Hypothalamus (tissue), 51 donors: ENCODE data around the gene PDCD2L.
"Not testable (repeated sequence)": the region's sequence is repeated elsewhere in the genome, so short reads cannot be mapped to it uniquely, and the experiment has no call there.

Source experiments
- DNase-seq, 51 donors: peaks; one replicate each; lab custom pipeline; 2025; lab: John Stamatoyannopoulos, UW

PDCD2L gene

DNA sequence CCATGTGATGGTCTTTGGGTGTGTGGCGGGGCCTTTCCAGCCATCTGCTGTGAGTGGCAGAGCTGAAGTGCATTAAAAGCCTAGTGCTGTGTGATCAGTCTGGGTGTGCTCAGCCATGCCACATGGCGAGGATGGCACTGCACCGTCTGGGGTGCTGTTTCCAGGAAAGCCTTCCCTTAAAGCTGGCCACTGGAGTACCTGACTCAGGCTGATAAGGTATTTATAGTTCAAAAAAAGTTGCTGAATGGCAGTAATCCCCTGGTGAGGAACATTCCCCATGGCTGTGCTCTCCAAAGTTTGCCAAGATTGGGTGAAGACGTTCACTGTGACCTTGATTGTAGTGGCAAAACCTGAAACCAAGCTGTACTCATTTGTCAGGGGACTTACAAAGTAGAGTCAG is 33.2 kb upstream of the PDCD2L start:
- DNase-seq = no peak

DNA sequence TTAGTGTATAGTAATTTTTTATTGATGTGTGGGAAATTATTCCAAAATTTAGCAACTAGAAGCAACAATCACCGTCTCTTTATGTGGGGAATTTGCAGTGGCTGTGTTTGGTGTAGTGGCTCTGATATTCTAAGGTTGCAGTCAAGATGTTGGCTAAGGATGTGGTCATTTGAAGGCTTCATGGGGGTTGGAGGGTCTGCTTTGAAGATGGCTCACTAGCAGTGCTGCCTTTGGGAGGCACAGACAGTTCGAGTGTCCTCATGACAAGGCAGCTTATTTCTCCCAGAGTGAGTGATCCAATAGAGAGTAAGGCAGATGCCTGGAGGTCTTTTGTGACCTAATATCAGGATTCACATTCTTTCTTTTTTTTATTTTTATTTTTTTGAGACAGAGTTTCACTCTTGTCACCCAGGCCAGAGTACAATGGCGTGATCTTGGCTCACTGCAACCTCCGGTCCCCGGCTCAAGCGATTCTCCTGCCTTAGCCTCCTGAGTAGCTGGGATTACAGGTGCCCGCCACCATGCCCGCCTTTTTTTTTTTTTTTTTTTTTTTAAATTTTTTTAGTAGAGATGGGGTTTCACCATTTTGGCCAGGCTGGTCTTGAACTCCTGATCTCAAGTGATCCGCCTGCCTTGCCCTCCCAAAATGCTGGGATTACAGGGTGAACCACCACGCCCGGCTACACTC is 30.5 kb upstream of the PDCD2L start:
- no peak for DNase-seq

DNA sequence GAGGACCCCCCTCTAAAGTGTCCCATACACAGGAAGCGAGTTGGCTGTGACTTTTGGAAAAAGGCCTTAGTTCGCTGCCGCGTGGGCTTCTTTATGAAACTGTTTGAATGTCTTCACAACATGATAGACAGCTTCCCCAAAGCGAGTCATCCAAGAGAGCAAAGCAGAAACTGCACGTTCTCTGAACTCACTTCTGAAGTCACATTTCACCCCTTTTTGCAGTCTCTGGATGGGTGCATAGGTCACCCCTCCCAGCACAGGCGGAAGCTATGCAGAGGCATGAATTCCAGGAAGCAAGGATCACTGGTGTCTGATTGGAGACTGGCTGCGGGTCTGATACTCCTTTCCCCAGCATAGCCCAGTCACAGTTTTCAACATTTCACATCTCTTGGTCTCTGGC is 28.6 kb upstream of the PDCD2L start:
- DNase-seq = no peak

DNA sequence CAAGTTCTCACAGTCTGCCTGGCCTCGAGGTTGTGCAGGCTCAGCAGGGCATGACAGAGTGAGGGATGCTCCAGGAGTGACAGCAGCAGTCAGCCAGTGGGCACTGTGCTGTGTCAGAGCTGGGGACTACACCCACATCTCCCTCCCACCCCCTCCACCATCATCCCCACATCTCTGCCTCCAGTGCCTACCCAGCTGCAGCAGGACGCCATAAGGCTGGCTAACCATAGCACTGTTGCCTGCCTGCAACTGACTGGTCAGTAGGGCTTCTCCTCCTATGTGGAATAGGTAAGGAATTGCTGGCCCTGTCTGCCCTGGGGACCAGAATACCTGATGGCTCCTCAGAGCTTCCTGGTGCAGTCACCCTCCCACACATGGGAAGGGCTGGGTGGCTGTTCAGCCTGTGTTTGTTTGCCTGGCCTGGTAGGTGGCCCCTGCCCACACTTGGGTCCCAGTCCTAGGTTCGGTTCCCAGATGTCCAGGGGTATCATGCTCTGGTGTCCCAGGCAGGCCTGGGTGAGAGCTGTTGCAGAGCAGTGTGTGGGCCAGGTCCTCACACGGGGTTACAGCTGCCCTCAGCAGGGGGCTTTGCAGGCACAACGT is 23.5 kb upstream of the PDCD2L start:
- DNase-seq = no peak

DNA sequence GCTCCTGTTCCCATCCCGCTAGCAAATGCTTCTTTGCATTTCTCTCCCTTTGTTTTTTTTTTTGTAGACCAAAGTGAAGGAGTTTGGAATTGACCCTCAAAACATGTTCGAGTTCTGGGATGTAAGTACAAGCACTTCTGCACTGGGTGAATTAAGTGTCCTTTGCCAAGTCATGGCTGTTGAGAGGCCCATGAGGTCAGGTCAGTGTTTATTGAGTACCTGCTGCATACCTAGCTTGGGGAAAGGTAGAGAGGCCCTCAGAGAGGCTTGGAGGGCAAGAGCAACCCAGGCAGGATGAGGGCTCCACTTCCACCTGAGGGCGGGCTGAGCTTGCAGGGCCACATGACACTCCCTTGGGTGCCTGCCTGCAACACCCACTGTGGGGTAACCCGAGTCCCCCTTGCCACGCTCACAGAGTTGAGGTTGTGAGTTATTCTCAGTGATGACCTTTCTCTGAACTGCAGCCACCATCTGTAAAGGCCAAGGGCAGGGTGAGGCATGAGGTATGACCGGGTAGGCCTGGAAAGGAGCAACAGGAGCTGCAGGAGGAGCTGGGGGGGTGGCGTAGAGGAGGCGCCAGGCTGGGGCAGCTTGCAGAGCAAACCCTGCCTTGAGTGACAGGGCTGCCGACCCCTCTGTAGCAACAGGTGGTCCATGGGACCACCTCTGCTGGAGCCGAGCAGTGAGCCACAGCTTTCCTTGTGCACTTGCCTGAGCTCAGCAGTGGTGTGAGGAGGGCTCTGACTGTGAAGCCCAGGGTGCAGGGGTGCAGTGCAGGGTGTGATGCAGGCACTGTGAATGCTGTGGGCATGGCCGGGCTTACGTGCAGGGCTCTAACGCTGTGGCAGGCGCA is 22.6 kb upstream of the PDCD2L start:
- DNase-seq = no peak

DNA sequence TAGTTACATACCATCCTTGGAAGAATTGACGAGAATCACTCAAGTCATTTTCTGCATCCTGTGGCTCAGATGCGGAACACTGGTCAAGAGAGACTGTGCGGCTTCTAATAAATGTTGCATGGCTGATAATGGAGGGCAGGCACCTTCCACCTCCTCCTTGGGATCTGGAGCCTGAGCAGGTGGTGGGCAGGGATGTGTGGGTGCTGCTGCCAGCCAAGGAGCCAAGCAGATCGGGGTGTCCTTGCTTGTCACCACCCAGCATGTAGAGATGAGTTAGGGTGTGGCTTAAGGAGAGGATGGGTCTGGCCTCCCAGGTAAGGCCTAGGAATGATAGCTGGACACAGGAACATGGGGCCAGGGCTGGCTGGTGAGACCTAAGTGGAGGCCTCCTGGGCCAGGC is 21.7 kb upstream of the PDCD2L start:
- no peak for DNase-seq

DNA sequence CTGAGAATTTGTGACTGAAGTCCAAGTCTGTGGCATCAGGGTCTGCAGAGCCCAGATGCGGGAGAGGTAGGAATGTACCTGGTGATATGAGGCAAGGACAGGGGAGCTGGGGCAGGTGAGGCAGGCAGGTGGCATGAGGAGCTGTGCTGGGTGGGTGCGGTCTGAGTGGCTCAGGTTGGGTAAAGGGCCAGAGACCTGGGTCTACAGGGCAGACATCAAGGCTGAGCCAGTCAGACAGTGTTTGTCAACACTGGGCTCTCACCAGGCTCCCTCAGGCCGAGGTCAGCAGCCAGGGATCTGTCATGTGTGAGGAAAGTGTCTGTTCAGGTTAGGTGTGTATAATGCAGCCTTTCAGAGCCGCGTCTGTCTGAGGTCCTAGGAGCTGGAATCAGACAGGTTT is 20.6 kb upstream of the PDCD2L start:
- DNase-seq = no peak

DNA sequence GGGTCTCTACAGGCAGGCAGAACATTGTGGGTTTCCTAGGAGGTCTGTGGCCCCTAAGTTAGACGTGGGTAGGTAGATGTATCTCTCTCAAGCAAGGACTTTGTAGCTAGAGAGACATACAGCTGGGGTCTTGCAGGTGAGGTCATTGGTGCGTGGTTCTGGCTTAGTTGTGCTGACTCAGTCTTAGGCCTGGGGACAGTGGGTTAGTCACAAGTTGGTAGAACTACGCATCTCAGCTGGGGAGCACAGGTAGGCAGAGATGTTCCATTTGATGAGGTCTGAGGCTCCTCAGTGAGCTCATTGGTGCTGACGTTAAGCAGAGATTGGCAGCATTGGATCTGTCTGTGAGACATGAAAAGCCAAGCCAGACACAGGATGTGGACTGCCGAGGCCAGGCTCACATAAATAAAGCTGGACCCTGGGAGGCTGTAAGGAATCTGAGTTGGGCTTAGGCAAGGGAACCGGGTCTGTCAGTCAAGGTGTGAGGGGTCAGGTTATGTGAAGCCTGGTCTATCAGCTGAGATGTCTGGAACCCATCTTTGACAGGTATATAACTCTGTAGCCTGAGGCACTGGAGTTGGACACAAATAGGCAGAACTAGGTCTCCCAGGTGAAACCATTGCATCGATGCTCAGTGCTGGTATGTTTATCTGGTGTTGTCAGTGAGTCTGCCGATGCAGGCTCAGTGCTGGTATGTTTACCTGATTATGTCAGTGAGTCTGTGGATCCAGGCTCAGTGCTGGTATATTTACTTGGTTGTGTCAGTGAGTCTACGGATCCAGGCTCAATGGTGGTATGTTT is 17.4 kb upstream of the PDCD2L start:
- DNase-seq = no peak

DNA sequence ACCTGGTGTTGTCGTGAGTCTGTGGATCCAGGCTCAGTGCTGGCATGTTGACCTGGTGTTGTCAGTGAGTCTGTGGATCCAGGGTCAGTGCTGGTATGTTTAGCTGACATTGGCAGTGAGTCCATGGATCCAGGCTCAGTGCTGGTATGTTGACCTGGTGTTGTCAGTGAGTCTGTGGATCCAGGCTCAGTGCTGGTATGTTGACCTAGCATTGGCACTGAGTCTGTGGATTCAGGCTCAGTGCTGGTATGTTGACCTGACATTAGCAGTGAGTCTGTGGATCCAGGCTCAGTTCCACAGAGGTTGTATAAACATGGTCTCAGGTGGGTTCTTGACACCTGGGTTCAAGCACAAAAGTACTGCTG is 16.8 kb upstream of the PDCD2L start:
- DNase-seq = no peak

DNA sequence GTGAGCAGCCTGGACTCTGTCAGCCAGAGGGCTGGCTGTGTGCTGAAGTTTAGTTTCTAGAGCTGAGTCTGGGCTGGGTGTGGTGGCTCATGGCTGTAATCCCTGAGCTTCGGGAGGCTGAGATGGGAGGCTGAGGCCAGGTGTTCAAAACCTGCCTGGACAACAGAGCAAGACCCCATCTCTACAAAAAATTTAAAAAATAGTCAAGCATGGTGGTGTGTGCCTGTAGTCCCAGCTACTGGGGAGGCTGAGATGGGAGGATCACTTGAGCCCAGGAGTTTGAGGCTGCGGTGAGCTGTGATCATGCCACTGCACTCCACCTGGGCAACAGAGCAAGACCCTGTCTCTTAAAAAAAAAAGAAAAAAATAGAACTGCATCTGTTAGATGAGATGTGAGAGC is 15.5 kb upstream of the PDCD2L start:
- not testable (repeated sequence) for DNase-seq

DNA sequence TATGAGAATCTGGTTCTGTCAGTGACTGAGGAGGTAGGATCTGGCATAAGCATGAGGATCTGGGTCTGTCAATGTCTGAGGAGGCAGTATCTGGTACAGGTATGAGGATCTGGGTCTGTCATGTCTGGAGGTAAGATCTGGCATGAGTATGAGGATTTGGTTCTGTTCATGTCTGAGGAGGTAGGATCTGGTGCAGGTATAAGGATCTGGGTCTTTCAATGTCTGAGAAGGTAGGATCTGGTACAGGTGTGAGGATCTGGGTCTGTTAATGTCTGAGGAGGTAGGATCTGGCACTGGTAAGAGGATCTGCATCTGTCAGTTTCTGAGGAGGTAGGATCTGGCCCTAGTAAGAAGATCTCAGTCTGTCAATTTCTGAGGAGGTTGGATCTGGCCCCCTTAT is 12.4 kb upstream of the PDCD2L start:
- no peak for DNase-seq

DNA sequence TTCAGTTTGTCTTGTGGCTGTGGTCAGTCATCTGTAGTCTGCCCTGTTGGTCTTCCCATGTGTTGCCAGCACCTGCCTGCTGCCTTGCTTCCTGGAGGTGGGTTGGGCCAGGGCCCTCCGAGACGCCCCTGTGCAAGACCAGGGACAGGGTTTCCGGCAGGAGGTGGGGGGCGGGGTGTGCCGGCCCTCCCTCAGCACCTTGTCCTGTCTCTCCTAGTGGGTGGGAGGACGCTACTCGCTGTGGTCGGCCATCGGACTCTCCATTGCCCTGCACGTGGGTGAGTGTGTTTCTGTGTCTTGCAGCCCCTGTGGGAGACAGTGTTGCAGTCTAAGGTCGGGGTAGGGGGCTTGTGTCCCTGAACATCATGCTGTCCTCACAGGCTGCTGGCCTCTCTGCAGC is 11.2 kb upstream of the PDCD2L start:
- no peak for DNase-seq

DNA sequence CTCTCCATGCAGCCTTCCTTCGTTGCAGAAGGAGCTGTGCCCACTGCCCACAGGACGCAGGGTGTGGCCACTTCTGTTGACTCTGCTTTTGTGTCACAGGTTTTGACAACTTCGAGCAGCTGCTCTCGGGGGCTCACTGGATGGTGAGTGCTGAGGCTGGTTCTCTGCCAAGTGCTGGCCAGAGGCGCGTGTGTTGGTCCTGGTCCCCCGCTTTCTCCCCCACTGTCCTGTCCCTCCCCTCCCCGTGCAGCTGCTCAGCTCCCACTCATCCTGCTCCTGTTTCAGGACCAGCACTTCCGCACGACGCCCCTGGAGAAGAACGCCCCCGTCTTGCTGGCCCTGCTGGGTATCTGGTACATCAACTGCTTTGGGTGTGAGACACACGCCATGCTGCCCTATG is 10.6 kb upstream of the PDCD2L start:
- DNase-seq = peak in 1 of 51 donors; percentile 35

DNA sequence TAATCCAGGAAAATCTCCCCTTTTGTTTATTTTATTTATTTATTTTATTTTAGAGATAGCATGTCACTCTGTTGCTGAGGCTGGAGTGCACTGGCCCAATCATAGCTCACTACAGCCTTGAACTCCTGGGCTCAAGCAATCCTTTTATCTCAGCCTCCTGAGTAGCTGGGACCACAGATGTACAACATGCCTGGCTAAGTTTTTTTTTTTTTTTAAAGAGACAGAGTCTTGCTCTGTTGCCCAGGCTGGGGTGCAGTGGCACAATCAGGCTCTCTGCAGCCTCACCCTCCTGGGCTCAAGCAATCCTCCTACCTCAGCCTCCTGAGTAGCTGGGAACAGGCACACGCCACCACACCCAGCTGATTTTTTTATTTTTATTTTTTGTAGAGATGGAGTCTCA is 6.3 kb upstream of the PDCD2L start:
- no peak for DNase-seq

DNA sequence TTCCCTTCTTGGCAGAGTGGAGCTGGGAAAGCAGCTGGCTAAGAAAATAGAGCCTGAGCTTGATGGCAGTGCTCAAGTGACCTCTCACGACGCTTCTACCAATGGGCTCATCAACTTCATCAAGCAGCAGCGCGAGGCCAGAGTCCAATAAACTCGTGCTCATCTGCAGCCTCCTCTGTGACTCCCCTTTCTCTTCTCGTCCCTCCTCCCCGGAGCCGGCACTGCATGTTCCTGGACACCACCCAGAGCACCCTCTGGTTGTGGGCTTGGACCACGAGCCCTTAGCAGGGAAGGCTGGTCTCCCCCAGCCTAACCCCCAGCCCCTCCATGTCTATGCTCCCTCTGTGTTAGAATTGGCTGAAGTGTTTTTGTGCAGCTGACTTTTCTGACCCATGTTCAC is 4.3 kb upstream of the PDCD2L start:
- no peak for DNase-seq

DNA sequence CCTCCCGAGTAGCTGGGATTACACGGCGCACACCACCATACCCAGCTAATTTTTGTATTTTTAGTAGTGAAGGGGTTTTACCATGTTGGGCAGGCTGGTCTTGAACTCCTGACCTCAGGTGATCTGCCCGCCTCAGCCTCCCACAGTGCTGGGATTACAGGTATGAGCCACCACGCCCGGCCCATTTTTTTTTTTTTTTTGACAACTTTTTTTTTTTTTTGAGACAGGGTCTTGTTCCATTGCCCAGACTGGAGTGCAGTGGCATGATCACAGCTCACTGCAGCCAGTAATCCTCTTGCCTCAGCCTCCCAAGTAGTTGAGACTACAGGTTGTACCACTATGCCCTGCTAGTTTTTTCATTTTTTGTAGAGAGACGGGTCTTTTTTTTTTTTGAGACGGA is 3.4 kb upstream of the PDCD2L start:
- DNase-seq = not testable (repeated sequence)

DNA sequence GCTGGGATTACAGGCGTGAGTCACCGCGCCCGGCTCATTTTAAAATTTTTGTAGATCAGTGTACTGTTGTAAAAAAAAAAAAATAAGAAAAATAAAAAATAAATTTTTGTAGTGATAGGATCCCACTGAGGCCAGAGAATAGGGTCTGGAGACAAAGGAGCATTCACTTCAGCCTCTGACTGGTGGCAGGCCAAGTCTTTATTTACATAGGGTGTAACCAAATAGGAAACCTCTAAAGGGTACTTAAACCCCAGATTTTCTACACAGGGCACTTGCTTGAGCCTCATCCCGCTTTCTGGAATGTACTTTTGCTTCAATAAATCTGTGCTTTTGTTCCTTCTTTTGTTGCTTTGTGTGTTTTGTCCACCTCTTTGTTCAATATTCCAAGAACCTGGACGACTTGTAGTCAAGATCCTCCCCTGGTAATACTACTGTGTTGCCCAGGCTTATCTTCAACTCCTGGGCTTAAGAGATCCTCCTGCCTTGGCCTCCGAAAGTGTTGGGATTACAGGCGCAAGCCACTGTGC is 2.1 kb upstream of the PDCD2L start:
- no peak for DNase-seq

DNA sequence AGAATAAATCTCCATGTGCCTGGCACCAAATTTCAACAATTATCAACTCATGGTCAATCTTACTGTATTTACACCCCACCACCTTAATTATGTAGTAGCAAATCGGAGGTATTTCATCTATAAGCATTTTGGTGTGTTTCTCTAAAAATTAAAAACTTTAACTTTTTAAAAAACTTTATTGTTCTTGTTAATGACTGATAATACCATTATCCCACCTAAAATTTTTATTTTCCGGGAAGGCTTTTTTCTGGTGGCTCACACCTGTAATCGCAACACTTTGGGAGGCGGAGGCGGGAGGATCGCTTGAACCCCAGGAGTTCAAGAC is 453 bp upstream of the PDCD2L start:
- DNase-seq = no peak

DNA sequence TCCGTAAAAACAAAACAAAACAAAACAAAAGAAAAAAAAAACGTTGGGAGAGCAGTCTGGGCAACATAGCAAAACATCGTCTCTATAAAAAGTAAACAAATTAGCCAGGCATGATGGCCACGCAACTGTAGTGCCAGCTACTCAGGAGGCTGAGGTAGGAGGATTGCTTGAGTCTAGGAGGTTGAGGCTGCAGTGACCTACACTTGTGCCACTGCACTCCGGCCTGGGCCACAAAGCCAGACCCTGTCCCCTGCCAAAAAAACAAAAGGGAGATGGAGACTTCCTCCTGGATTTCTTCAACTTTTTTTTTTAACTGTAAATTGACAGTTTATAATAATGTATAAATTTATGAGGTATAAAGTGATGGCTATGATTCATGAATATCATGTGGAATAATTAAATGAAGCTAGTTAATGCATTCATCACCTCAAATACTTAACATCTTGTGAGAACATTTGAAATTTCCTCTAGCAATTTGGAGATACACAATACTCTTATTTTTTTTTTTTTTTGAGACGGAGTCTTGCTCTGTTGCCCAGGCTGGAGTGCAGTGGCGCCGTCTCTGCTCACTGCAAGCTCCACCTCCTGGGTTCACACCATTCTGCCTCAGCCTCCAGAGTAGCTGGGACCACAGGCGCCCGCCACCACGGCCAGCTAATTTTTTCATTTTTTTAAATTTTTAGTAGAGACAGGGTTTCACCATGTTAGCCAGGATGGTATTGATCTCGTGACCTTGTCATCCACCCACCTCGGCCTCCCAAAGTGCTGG is 1.9 kb downstream of the PDCD2L start:
- DNase-seq = no peak

DNA sequence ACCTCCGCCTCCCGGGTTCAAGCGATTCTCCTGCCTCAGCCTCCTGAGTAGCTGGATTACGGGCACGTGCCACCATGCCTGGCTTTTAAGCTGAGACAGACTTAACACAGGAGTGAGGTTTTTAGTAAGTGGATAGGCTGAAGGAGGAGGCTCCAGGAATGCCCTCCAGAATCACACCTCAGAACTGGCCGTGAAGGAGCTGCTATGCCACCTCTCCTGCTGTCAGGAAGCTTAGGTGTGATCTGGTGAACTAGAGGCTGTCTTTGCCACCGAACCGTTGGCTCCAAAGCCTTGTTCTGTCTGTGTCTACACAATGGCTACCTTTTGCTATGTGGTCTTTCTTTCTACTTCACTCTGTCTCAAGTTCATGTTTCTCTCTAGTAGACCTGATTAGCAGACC is 4.2 kb downstream of the PDCD2L start:
- DNase-seq = no peak
